A549 treated with CORT108297 at 1 μM for 4 hours (cell line): Measurements from ENCODE around the gene VMP1. TPM values are rescaled to one million over a fixed set of nuclear protein-coding genes. Genes with fewer than 3 reads are reported as not detected.

Experiments used
- total RNA-seq: library from RNA; stranded (reverse); fragments of 200-300 nt; extraction: Qiagen RNA extraction; gene quantifications from 5 replicates; pipeline ENCODE4 v1.2.3, GENCODE V29; 2022

The VMP1 gene
- total RNA-seq: 139 to 206 TPM (median 168 TPM) in 5 replicates

GRCh38 chr17:59707149-59707970, at the start of gene VMP1, which contains the start of gene PTRH2:
Gene VMP1, plus strand, starts transcription at chr17:59707654. Its CDS starts 23,793 bp downstream, at chr17:59731447.
Gene PTRH2, minus strand, starts transcription at chr17:59707430. Its CDS starts 9,452 bp downstream, at chr17:59697978.

Other genes with a start within 250 kb of the VMP1 start
- gene DHX40, start 142.0 kb upstream of the VMP1 start, total RNA-seq: 33.5 to 45.8 TPM (median 39.2 TPM) in 5 replicates
- 179 to 234 TPM (median 190 TPM) in 5 replicates for gene CLTC, start 87.8 kb upstream of the VMP1 start, total RNA-seq
- gene PTRH2, start 224 bp upstream of the VMP1 start, total RNA-seq: 99.0 to 125 TPM (median 109 TPM) in 5 replicates
- gene TUBD1, start 185.3 kb downstream of the VMP1 start, total RNA-seq: 12.1 to 16.3 TPM (median 12.7 TPM) in 5 replicates
- 39.4 to 53.1 TPM (median 49.0 TPM) in 5 replicates for gene RPS6KB1, start 185.5 kb downstream of the VMP1 start, total RNA-seq